ENCODE results near the gene FBXL4.

The FBXL4 gene

GRCh38 chr6:98827295-98828159, 120.2 kb downstream of the FBXL4 start:
- Histone ChIP-seq H3K27me3 (ENCODE audit: insufficient read depth, poor library complexity, severe bottlenecking) (peaks cover 97% of the 10 kb centered on the region), H3K27ac (ENCODE audit: poor library complexity, severe bottlenecking) (no peak overlapping the region), H3K4me3 (ENCODE audit: severe bottlenecking) (no peak overlapping the region), H3K36me3 (ENCODE audit: low read depth) (no peaks in the 10 kb centered on the region), H3K9me3 (ENCODE audit: severe bottlenecking) (no peaks in the 10 kb centered on the region), H3K4me1 (ENCODE audit: insufficient read depth, poor library complexity, severe bottlenecking) (no peaks in the 10 kb centered on the region)
- ATAC-seq (ENCODE audit: low read depth) (no peak), DNase-seq (ENCODE audit: low spot score) (no peak)
- TF ChIP-seq CTCF (IDR thresholded peaks at IDR 0.05; ENCODE audit: poor library complexity, severe bottlenecking): no peak

GRCh38 chr6:98825600-98826230, 122.0 kb downstream of the FBXL4 start:
- Histone ChIP-seq H3K27me3 (ENCODE audit: insufficient read depth, poor library complexity, severe bottlenecking) (peaks cover 98% of the 10 kb centered on the region), H3K4me3 (ENCODE audit: severe bottlenecking) (no peak overlapping the region), H3K4me1 (ENCODE audit: insufficient read depth, poor library complexity, severe bottlenecking) (no peaks in the 10 kb centered on the region), H3K9me3 (ENCODE audit: severe bottlenecking) (no peaks in the 10 kb centered on the region), H3K27ac (ENCODE audit: poor library complexity, severe bottlenecking) (no peak overlapping the region), H3K36me3 (ENCODE audit: low read depth) (no peaks in the 10 kb centered on the region)
- ATAC-seq (ENCODE audit: low read depth): no peak
- TF ChIP-seq CTCF (IDR thresholded peaks at IDR 0.05; ENCODE audit: poor library complexity, severe bottlenecking): no peak
- no peak for DNase-seq (ENCODE audit: low spot score)

- no peak for TF ChIP-seq CTCF (IDR thresholded peaks at IDR 0.05; ENCODE audit: poor library complexity, severe bottlenecking)
- no peaks in the 10 kb centered on the region for H3K36me3 ChIP-seq (ENCODE audit: low read depth)
- H3K4me1 ChIP-seq (ENCODE audit: insufficient read depth, poor library complexity, severe bottlenecking): no peaks in the 10 kb centered on the region
- ATAC-seq (ENCODE audit: low read depth) (no peak), DNase-seq (ENCODE audit: low spot score) (no peak)
- H3K9me3 ChIP-seq (ENCODE audit: severe bottlenecking): no peaks in the 10 kb centered on the region
- H3K27me3 ChIP-seq (ENCODE audit: insufficient read depth, poor library complexity, severe bottlenecking): peaks cover 96% of the 10 kb centered on the region
- H3K27ac ChIP-seq (ENCODE audit: poor library complexity, severe bottlenecking): no peak overlapping the region
- H3K4me3 ChIP-seq (ENCODE audit: severe bottlenecking): no peak overlapping the region
These were observed 122.7 kb downstream of the FBXL4 start for GRCh38 chr6:98824902-98825599.

GRCh38 chr6:98824162-98824901, 123.4 kb downstream of the FBXL4 start:
- H3K36me3 ChIP-seq (ENCODE audit: low read depth): no peaks in the 10 kb centered on the region
- DNase-seq (ENCODE audit: low spot score) (no peak), ATAC-seq (ENCODE audit: low read depth) (no peak)
- no peak overlapping the region for H3K27ac ChIP-seq (ENCODE audit: poor library complexity, severe bottlenecking)
- H3K4me1 ChIP-seq (ENCODE audit: insufficient read depth, poor library complexity, severe bottlenecking): no peaks in the 10 kb centered on the region
- H3K4me3 ChIP-seq (ENCODE audit: severe bottlenecking): no peak overlapping the region
- TF ChIP-seq CTCF (IDR thresholded peaks at IDR 0.05; ENCODE audit: poor library complexity, severe bottlenecking): no peak
- no peaks in the 10 kb centered on the region for H3K9me3 ChIP-seq (ENCODE audit: severe bottlenecking)
- peaks cover 92% of the 10 kb centered on the region for H3K27me3 ChIP-seq (ENCODE audit: insufficient read depth, poor library complexity, severe bottlenecking)

Measured in RWPE2 (cell line).